Ovary (tissue), 3 donors: ENCODE data around the gene ARHGEF25.

Experiments
- CTCF ChIP-seq, 3 donors: fragments of 450-650 bp in 2 of 3; fragments of 200-600 bp in 1 of 3; IDR thresholded peaks; one replicate each; pipeline versions ENCODE4 v1.5.1 to v1.8.0; 2016 to 2022; ENCODE audit warnings: antibody characterized with exemption in 3 of 3, mild to moderate bottlenecking in 1 of 3
- EP300 ChIP-seq: sonication (generic); formaldehyde crosslinking; IDR thresholded peaks from one replicate; pipeline ENCODE4 v1.6.1; 2017; ENCODE audit warnings: antibody characterized with exemption
- POLR2A ChIP-seq: fragments of 450-650 bp; IDR thresholded peaks from one replicate; pipeline ENCODE4 v1.6.1; 2017; ENCODE audit warnings: antibody characterized with exemption, mild to moderate bottlenecking, moderate library complexity
- donor health status: DM: no; HTN: no; CAD: no.

GRCh38 chr12:57600395-57600794, 10.8 kb upstream of the ARHGEF25 start:
- TF ChIP-seq EP300 = no peak
- TF ChIP-seq CTCF (IDR thresholded peaks at IDR 0.05) = no peak
- no peak for TF ChIP-seq POLR2A
